Amygdala (tissue), 56 donors: ENCODE measurements around the gene CSMD2.
A peak's percentile ranks its signal among the peaks of the same experiment; 100 is the strongest.

ENCODE experiments used
- DNase-seq, 56 donors: peaks; one replicate each; lab custom pipeline; 2025; lab: John Stamatoyannopoulos, UW

Gene CSMD2

DNA sequence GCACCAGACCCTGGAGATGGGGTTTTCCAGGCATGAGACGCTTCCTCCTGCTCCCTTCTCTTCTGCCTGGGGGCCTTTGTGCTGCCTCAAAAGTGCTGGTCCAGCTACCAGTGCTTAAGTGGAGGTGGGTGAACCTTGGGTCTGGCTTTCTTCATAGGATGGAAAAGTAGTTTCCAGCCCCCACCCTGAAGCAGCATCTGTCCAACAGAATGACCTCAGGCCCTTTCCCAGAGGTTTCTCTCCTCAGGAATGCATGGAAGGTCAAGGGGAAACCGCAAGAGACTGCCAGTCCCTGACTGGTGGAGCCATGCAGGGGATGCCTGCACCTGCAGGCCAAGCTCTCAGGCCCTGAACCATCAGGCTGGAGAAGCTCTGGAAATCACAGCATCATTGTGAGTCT, 237.3 kb downstream of the CSMD2 start:
- no peak for DNase-seq

DNA sequence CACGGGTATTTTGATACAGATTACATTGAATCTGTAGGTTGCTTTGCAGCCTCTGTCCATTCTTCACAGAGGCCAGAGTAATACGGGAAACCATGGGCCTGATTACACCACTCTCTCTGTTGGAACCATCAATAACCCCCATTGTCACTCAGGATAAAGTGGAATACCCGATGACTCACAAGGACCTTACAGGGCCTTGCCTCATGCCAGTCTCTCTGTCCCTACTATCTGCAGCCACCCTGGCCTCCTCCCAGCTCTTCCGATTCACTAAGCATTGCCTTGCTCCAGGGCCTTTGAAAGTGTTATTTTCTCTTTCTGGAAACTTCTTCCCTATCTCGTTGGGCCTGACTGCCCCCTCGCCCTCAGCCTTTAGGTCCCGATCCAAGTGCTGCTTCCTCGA, 239.4 kb downstream of the CSMD2 start:
- peak in 23 of 56 donors; percentile 5 to 71 (median 35) for DNase-seq

DNA sequence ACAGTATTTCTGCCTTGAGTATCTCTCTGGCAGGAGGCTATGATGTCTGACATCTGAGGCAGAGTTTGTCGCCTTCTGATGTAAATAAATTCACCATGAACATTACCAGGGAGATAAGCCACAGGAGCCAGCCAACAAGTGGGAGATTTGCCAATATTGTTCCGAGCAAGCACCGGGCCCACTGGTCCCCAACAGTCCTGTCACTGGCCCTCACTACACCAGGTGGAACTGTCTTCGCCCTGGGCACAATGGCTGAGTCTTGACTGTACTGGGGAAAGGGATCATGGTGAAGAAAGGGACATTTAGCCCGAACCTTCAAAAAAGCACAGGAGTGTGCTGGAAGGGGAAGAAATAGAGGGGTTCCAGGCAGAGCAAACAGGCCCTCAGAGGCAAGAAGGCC, 243.7 kb downstream of the CSMD2 start:
- no peak for DNase-seq

DNA sequence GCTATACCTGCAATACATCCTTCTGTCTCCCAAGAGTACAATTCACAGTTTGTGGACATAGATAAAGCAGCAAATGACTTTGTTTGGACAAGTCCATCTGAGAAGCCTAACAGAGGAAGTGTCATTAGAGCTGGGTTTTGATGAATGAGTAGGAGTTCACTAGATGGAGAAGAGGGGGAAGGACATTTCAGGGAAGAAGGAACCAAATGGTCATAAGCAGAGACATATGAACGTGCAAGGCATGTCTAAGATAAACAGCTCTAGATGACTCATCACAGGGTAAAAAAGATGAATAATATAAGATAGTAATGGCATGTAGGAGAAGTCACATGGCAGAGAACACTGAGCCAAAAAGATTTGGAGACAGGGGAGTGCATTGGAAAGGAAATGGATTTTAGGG, 246.7 kb downstream of the CSMD2 start:
- DNase-seq, result no peak

DNA sequence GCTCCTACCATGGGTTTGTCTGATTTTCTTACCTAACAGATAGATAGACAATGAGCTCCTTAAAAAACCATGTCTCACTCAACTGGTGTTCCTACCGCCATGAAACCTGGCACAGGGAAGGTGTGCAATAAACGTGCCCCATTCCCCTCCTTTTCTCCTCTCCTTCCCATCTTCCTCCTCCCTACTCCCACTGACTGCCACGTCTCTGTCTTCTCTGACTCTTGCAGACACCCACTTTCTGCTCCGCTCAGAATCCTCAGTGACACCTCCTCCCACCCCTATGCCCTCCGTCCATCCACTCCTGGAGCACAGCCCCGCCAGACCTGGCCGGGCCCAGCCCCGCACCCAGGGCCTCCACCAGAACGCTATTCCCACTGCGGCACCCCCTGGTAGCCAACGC, 248.2 kb downstream of the CSMD2 start:
- no peak for DNase-seq

DNA sequence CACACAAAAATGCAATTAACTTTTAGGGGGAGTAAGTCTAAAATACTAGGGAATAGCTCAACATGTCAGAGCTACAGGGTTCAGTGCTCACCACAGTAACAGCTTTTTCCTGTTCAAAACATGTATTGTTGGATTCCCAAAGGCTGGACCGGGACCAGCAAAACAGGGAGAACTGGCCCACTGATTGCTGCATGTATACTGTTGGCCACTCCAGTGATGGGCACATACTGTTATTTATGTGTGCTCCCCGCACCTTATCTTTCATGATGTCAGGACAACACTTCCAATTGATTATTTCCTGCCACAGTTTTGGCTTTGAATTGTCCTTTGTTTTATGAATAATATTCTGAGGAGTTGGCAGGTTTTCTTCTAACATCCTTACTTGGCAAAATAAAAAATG, 250.5 kb downstream of the CSMD2 start:
- no peak for DNase-seq

DNA sequence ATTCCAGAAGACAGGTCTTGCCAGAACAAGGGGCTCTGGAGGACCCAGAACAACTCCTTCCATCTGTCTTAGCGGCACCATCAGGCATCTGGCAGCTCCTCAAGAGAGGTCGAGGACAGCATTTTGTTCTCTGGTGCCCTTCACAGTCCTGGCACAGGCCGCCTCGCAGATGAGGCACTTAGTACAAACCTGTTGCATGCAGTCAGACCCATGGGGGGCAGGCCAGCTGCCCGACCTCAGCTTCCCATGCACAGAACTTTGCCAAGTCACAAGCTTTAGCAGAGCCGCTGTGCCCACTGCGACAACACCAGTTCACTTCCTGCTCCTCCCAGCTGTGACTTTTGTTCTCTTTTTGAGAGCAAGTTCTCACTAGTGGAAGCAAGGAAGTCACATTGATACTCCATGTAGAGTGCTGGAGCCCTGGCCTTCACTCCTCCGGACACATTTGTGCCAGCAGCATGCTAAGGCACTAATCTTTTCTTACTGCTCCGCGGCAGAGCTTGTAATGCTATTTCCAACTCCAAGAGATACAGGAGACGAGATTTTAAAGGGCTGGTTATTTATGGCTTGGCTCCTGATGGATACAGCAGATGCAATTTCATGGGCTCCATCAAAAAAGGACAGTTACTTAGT, 256.6 kb downstream of the CSMD2 start:
- DNase-seq, result peak in 11 of 56 donors; percentile 4 to 46 (median 21)

DNA sequence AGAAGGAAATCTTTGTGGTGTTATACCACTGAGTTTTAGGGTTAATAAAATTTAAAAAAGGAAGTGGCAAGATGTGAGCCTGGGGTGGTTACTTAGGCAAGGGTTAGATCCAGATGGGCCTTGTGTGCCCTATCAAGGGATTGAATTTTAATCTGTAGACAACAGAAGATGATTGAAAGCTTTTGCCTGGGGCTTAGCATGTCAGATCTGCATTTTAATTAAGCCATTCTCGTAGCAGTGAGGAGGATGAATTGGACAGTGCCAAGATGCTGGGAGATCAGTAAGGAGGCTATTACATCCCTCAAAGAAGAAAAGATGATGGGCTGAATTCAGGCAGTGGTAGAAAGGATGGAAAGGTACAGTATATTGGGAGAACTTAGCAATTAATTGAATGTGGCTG, 258.9 kb downstream of the CSMD2 start:
- no peak for DNase-seq

DNA sequence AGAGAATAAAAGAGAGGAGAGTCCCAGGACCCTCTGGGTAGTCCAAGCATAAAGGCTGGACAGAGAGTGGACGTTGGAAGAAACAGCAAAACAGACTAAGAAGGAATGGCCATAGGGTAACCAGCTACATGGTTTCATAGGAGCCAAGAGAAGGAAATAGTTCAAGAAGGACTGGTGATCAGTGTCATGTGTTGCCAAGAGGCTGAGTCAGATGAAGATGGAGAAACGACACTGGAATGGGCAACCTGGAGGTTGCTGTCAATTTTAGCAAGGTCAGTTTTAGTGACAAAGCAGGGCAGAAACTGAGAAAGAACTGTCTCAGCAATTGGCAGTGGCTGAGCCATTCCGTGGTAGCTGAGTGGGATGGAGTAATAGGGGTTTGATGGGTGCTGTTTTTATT, 259.8 kb downstream of the CSMD2 start:
- no peak for DNase-seq

DNA sequence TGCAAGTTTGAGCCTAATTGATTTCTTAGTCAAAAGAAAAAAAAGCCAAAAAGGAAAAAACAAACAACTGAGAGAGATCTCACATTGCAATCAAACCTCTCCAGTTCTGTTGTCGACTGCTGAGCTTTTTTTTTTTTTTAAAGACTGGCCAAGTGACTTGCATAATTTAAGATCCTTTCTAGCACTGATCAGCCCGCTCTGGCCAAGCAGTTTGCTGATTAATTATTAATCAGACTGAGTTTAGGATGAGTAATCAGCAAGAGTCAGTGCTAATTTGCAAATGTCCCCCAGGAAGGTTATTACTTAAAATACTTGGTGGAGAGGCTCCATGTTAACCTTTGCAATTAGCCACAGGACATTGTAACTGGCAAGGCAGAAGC, 261.8 kb downstream of the CSMD2 start:
- DNase-seq, result no peak

DNA sequence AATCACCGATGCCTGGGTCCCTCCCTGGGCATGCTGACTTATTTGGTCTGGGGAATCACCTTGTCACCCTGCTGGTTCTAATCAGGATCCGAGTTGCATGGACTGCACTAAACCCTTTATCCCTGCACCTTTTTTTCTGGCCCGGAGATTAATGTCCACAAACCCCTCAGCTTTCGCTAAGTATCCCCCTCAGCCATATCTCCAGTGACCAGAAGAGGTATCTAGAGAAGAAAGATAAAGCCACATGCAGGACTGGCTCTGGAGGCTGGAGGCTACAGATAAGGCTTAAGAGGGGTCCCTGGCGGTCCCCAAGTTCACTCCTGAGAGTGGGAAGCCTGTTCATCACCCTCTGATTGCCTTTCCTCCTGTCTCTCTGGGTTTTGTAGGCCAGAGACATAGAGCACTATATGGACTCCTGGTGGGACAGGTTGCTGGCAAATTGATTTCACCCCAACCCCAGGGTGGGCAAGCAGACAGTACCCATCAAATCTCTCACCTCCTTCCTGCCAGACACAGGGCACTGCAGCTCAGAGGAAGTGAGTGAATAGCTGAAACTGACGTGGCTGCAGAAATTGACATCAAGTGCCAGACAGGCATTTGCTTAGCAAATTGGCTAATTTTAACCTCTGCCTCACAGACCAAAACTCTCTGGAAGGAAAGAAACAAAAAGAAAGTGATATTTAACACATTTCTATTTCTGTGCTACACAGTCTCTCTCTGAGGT, 262.4 kb downstream of the CSMD2 start:
- DNase-seq, result no peak

DNA sequence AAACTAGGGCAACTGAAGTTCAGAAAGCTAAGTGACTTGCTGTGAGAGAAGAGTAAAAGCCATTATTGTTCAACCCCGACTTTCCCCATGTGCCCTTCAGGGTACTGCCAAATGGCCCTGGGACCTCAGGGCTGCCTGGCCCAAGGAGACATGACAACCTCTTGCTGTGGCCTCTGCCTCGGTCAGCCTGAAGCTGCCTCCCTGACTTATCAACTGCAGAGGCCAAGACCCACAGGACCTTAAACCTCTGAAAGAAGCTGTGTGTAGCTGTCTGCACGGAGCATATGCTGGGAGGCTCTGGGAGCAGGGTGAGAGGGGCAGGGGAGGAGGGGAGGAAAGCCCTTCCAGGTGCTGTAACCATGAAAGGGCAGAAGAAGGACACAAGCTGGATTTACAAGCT, 265.3 kb downstream of the CSMD2 start:
- no peak for DNase-seq

DNA sequence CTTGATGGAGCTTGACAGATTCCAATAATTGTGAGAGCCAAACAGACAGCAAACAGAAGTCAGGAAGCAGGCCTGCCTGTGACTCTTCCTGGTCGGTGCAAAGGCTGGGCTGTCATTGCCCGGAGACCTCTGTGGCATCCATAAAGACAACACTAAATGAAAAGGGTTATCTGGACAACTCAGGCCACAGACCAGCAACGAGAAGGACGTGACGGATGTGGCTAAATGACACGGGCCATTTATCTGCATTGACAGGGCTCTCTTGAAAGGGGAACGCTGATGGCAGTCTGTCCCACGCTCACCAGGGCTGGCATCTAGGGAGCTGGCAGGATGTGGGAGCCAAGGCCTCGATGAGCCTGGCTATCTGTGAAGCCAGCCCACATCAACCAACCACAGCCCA, 266.1 kb downstream of the CSMD2 start:
- no peak for DNase-seq

DNA sequence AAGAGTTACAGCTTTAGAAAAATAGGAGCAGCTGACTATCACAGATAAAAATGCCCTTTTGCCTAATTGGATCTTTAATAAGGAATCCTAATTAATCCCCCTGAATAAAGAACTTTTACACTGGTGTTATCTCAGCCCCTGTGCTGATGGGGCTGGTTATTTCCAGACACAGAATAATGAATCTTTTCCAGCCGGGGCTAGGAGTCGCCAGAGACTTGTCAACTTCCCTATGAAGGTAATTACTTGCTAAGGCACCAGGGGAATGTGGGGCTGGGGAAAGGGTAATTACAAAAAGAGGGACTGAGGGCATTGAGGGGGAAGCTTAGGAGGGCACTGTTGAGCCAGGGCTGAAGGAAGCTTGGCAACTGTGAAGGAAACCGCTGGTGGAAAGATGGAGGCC, 266.6 kb downstream of the CSMD2 start:
- DNase-seq, result no peak

DNA sequence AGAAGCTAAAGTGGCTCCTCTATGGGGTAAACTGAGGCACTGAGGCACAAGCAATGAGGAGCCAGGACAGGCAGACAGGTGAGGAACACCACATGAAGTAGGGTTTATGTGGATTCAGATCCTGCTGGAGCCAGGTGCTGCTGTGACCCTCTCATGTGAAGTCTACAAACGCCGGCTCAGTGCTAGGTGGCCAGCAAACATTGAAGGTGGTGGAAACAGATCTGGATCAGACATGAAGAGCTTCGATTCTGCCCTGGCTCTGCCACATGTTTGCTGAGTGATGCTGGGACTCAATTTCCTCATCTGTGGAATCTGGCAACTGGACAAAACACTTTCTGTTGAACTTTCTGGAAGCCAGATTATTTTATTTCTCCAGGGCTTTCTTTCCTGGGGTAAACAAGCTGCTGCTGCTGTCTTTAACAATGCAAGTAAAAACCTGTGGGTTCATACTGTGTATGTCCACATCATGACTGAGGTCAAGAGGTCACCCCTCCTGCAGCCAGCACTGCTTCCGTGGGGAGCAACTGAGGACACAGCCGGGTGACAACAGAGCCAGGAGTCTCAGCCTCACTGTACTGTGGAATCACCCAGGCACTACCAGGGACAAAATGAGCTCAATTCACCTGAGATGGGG, 267.8 kb downstream of the CSMD2 start:
- no peak for DNase-seq

DNA sequence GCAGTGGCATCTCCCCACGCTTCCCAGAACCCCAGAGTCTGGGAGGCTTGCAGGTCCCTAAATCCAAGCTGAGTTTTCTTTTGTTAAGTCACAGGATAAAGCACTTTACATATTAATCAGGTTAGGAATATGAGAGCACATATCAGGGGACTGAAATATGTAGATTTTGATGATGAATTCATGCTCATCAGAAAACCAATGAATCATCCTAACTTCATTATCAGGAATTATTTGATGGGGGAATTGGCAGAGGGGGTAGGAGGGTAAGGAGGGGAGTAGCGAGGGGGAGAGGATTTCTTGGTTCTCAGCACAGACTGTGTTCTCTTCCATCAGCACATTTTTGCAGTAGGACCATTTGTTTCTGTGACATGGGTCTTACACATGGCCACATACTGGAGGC, 269.1 kb downstream of the CSMD2 start:
- no peak for DNase-seq

DNA sequence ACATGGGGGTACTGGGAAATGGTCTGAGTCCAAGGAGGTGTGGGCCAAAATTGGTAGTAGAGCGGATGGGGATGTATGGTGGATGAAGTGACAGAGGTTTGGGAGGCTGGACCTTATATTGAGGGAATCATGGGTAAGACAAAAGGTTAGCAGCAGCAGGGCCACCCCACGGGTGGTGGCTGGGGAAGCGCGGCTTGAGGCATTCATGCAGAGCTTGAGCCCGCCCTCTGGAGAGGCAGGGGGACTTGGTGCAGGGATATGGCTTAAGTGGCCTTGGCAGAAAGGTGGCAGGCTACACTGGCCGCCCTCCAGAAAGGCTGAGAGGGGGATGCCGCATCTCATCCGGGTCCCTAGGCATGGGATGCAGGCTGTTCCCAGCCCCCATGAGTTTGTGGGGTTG, 269.6 kb downstream of the CSMD2 start:
- no peak for DNase-seq

DNA sequence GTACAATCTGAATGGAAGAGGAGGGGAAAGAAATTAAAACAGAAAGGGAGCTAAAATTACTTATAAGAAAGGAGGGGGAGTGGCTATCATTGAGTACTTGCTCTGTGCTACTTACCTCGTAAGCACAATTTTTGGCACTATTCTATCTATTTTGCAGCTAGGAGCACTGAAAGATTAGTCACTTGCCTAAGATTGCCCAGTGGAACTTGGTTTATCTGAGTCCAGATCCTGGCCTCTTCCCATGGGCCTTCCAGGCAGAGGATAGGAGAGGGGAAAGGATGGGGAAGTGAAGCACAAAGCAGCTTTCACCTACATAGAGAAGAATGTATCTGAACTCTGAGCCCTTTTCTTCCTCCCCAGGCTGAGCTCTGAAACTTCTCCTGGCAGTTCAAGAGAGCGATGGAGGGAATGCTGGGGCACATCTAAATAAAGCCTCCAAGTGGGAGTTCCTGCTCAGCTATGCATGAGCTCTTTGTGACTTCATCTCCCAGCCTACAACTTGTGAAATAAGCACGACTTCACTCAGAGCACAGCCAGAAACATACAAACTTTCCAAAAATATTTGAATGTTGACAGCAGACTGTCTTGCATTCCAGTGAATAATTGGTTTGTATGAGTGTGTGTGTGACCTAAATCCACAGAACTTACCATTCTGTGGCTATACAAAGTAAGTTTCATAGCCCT, 271.7 kb downstream of the CSMD2 start:
- peak in 3 of 56 donors; percentile 15 to 22 (median 19) for DNase-seq

DNA sequence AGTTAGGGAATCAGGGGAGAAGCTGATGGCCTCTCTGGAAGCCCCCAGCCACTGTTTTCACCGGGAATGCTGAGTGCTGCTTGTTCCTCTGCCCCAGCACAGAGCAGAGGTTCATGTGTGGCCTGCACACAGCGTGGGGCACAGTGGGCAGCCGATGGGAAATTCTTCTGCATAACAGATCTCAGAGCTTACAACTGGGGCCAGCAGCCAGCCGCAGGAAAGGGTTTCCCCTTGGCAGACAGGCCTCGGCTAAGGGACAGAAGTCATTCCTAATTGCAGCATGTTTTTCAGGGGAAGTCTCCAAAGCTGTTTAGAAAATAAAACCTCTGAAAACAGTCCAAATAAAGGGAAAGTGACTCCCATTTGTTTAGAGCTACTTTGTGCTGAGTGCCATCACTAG, 278.5 kb downstream of the CSMD2 start:
- no peak for DNase-seq

DNA sequence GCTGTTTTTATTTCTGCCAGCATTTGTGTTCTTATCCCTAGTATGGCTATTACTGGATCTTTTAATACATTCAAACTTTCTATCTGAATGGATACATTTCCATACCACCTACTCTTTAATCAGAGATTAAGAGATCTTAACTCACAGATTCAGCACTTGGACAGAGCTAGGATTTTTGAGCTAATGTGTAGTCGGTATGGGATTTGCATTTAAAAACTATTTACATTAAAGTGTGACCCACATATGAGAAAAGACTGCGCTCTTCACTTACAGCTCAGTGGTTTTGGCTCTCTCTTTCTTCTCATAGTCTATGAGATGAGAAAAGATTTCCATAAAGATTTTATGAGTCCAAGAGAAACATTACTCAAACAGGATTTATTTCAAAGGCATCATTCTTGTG, 284.7 kb downstream of the CSMD2 start:
- no peak for DNase-seq

DNA sequence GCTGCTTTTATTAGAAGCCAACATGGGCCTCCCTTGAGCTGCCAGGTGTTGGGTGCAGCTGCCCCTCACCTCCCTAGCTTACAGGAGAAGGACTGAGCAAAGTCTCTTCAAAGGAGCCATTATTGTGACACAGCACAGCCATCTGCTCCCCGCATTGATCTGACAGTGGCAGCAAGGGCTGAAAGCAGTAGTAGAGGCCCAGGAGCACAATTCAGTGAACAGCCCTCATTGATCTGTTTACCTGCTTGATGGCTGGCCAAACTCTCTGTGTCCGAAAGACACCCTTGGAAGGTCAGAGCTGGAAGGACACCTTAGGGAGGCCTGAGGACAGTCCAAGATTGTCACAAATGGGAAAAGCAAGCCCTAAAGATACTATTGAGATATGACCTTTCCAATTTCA, 286.6 kb downstream of the CSMD2 start:
- no peak for DNase-seq
